Measurements from ENCODE around the gene USP10.
"Not testable (repeated sequence)": the region's sequence is repeated elsewhere in the genome, so short reads cannot be mapped to it uniquely, and the experiment has no call there.

Gene USP10

GRCh38 chr16:84729716-84730320 is 30.0 kb downstream of the USP10 start:
- Histone ChIP-seq H3K4me3 (ENCODE audit: insufficient read length, low read depth) (no peak overlapping the region), H3K27me3 (ENCODE audit: insufficient read depth, insufficient read length) (no peaks in the 10 kb centered on the region), H3K4me1 (ENCODE audit: insufficient read depth, insufficient read length) (no peaks in the 10 kb centered on the region), H3K9ac (ENCODE audit: insufficient read length, low read depth) (no peak overlapping the region), H3K36me3 (ENCODE audit: insufficient read depth, insufficient read length, low read length) (peaks cover 20% of the 10 kb centered on the region), H3K9me3 (ENCODE audit: insufficient read depth, low read length) (no peaks in the 10 kb centered on the region)
- TF ChIP-seq YY1 (IDR thresholded peaks at IDR 0.05; ENCODE audit: insufficient read depth, insufficient read length): no peak
- no peak for TF ChIP-seq SUZ12 (IDR thresholded peaks at IDR 0.05; ENCODE audit: extremely low read depth, insufficient read depth, insufficient read length)
- no peak for TF ChIP-seq ZNF274 (IDR thresholded peaks at IDR 0.05; ENCODE audit: low read depth, low read length)
- DNase-seq (ENCODE audit: low read depth, low spot score): no peak

GRCh38 chr16:84730406-84731106 is 30.8 kb downstream of the USP10 start:
- no peaks in the 10 kb centered on the region for H3K4me1 ChIP-seq (ENCODE audit: insufficient read depth, insufficient read length)
- TF ChIP-seq SUZ12 (IDR thresholded peaks at IDR 0.05; ENCODE audit: extremely low read depth, insufficient read depth, insufficient read length): no peak
- TF ChIP-seq ZNF274 (IDR thresholded peaks at IDR 0.05; ENCODE audit: low read depth, low read length): no peak
- no peak for TF ChIP-seq YY1 (IDR thresholded peaks at IDR 0.05; ENCODE audit: insufficient read depth, insufficient read length)
- peak; percentile 33 for DNase-seq (ENCODE audit: low read depth, low spot score)
- no peak overlapping the region for H3K9ac ChIP-seq (ENCODE audit: insufficient read length, low read depth)
- H3K27me3 ChIP-seq (ENCODE audit: insufficient read depth, insufficient read length): no peaks in the 10 kb centered on the region
- H3K36me3 ChIP-seq (ENCODE audit: insufficient read depth, insufficient read length, low read length): peaks cover 27% of the 10 kb centered on the region
- H3K9me3 ChIP-seq (ENCODE audit: insufficient read depth, low read length): no peaks in the 10 kb centered on the region
- H3K4me3 ChIP-seq (ENCODE audit: insufficient read length, low read depth): no peak overlapping the region

DNA sequence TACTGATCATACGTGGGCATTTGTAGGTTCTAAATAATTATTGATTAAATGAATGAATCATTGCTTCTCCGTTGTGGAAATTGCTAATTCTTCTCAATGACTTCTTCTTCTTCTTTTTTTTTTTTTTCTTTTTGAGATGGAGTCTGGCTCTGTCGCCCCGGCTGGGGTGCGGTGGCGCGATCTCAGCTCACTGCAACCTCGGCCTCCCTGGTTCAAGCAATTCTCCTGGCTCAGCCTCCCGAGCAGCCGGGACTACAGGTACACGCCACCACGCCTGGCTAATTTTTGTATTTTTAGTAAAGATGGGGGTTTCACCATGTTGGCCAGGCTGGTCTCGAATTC is 32.5 kb downstream of the USP10 start:
- not testable (repeated sequence) for H3K9me3 ChIP-seq (ENCODE audit: insufficient read depth, low read length); H3K9ac ChIP-seq (ENCODE audit: insufficient read length, low read depth); H3K27me3 ChIP-seq (ENCODE audit: insufficient read depth, insufficient read length); H3K4me1 ChIP-seq (ENCODE audit: insufficient read depth, insufficient read length); DNase-seq (ENCODE audit: low read depth, low spot score); H3K4me3 ChIP-seq (ENCODE audit: insufficient read length, low read depth)
- peaks cover 32% of the 10 kb centered on the region for H3K36me3 ChIP-seq (ENCODE audit: insufficient read depth, insufficient read length, low read length)

GRCh38 chr16:84732674-84733352 is 33.0 kb downstream of the USP10 start:
- Histone ChIP-seq H3K9ac (ENCODE audit: insufficient read length, low read depth) (no peak overlapping the region), H3K4me3 (ENCODE audit: insufficient read length, low read depth) (no peak overlapping the region), H3K36me3 (ENCODE audit: insufficient read depth, insufficient read length, low read length) (peaks cover 37% of the 10 kb centered on the region), H3K4me1 (ENCODE audit: insufficient read depth, insufficient read length) (peaks cover 8% of the 10 kb centered on the region), H3K9me3 (ENCODE audit: insufficient read depth, low read length) (no peaks in the 10 kb centered on the region), H3K27me3 (ENCODE audit: insufficient read depth, insufficient read length) (no peaks in the 10 kb centered on the region)
- no peak for DNase-seq (ENCODE audit: low read depth, low spot score)
- TF ChIP-seq YY1 (IDR thresholded peaks at IDR 0.05; ENCODE audit: insufficient read depth, insufficient read length) (no peak), ZNF274 (IDR thresholded peaks at IDR 0.05; ENCODE audit: low read depth, low read length) (no peak), SUZ12 (IDR thresholded peaks at IDR 0.05; ENCODE audit: extremely low read depth, insufficient read depth, insufficient read length) (no peak)

DNA sequence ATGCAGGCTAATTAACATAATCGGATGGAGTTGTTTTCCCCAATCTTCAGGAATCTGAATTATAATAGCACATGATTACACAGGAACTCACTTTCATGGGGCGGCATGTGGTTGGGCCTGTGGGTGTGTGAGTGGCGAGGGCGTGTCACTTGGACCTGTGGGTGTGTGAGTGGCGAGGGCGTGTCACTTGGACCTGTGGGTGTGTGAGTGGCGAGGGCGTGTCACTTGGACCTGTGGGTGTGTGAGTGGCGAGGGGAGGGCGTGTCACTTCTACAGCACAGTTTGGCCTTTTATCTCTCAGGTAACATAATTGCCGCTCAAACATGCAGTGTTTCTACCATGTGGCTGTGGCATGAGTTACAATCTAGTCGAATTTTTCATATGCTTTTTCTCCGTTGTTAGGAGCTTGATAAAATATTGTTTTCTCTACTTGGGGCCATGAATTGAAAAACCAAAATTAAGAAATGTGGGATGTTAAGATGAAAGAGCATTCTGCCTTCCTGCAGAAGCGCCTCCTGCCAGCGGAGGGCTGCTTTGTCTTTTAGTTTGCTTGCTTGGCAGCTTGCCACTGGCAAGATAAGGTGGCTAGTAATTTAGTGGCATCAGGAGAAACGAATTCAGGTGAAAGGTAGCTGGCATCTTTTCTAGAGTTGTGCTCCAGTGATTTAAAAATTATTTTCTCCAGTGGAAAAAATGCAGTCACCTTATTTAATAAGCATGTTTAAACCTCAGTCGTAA is 36.2 kb downstream of the USP10 start:
- H3K9ac ChIP-seq (ENCODE audit: insufficient read length, low read depth): no peak overlapping the region
- H3K27me3 ChIP-seq (ENCODE audit: insufficient read depth, insufficient read length): no peaks in the 10 kb centered on the region
- TF ChIP-seq ZNF274 (IDR thresholded peaks at IDR 0.05; ENCODE audit: low read depth, low read length) (no peak), YY1 (IDR thresholded peaks at IDR 0.05; ENCODE audit: insufficient read depth, insufficient read length) (no peak), SUZ12 (IDR thresholded peaks at IDR 0.05; ENCODE audit: extremely low read depth, insufficient read depth, insufficient read length) (no peak)
- DNase-seq (ENCODE audit: low read depth, low spot score): no peak
- peaks cover 52% of the 10 kb centered on the region for H3K36me3 ChIP-seq (ENCODE audit: insufficient read depth, insufficient read length, low read length)
- H3K4me3 ChIP-seq (ENCODE audit: insufficient read length, low read depth): no peak overlapping the region
- no peaks in the 10 kb centered on the region for H3K9me3 ChIP-seq (ENCODE audit: insufficient read depth, low read length)
- peaks cover 17% of the 10 kb centered on the region for H3K4me1 ChIP-seq (ENCODE audit: insufficient read depth, insufficient read length)

DNA sequence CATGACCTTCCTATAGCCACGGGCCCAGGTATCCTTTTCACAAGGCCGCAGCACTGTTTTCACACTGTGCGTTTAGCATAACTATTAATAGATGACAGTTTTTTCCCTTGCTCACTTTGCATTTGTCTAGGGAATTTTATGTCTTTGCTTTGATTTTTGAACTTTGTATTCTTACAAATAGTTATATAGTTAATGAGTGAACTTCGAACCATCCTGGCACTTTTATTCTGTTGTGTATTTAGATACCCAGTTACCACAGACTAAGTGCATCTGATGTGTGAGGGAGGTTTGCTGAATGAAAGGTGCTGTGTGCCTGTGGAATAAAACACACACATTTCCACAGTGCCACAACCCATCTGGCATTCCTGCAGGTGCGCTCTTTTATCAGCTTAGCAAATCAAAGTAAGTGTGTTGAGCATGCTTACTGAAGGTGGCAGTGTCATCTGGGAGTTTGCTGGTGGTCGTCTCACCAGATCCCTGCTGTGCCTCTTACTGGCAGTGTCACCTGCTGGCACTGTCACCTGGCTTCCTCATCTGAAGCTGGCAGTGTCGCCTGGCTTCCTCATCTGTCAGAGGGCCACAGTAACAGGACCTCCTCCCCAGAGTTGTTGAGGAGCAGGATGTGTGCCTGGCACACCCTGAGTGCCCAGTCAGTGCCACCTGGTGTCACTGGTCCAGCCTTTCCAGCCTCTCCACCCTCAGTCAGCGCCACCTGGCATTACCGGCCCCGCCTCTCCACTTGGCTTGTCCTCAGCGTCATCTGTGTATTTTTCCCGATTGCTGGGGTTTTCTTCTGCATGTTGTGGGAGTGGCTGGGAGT is 37.6 kb downstream of the USP10 start:
- Histone ChIP-seq H3K36me3 (ENCODE audit: insufficient read depth, insufficient read length, low read length) (peaks cover 65% of the 10 kb centered on the region), H3K4me1 (ENCODE audit: insufficient read depth, insufficient read length) (peaks cover 21% of the 10 kb centered on the region), H3K27me3 (ENCODE audit: insufficient read depth, insufficient read length) (no peaks in the 10 kb centered on the region), H3K9ac (ENCODE audit: insufficient read length, low read depth) (no peak overlapping the region), H3K9me3 (ENCODE audit: insufficient read depth, low read length) (no peaks in the 10 kb centered on the region), H3K4me3 (ENCODE audit: insufficient read length, low read depth) (no peak overlapping the region)
- no peak for TF ChIP-seq SUZ12 (IDR thresholded peaks at IDR 0.05; ENCODE audit: extremely low read depth, insufficient read depth, insufficient read length)
- no peak for TF ChIP-seq ZNF274 (IDR thresholded peaks at IDR 0.05; ENCODE audit: low read depth, low read length)
- TF ChIP-seq YY1 (IDR thresholded peaks at IDR 0.05; ENCODE audit: insufficient read depth, insufficient read length): no peak
- no peak for DNase-seq (ENCODE audit: low read depth, low spot score)

Data from NT2/D1 (cell line).